ENCODE results near the gene SLC25A13. TPM values are rescaled to one million over a fixed set of nuclear protein-coding genes. Genes with fewer than 3 reads are reported as not detected.

Gene SLC25A13
- total and polyA plus RNA-seq, 2 of the 13 experiments (the other 11 are each of a cell fraction or from before 2014, with no cell fraction given) = 36.2 to 84.9 TPM

GRCh38 chr7:96321031-96321657, 754 bp downstream of the SLC25A13 start (continued):
- no peak; the same call in 1 of the 2 replicates for TF ChIP-seq BRD4 (CRISPR knock-in tag; IDR thresholded peaks at IDR 0.05)
- TF ChIP-seq PAWR (CRISPR knock-in tag; IDR thresholded peaks at IDR 0.05; ENCODE audit: borderline replicate concordance) = no peak
- TF ChIP-seq HOXD1 (CRISPR knock-in tag; IDR thresholded peaks at IDR 0.05) = no peak; the same call in 1 of the 2 replicates
- TF ChIP-seq MTERF4 (CRISPR knock-in tag; IDR thresholded peaks at IDR 0.05) = no peak; the same call in 1 of the 2 replicates
- no peak; the same call in 1 of the 2 replicates for TF ChIP-seq ZNF354B (CRISPR knock-in tag; IDR thresholded peaks at IDR 0.05)
- TF ChIP-seq MED1 (CRISPR knock-in tag; IDR thresholded peaks at IDR 0.05) = peak; percentile 79
- TF ChIP-seq CSRNP2 (CRISPR knock-in tag; conservative IDR thresholded peaks at IDR 0.05; ENCODE audit: low read depth) = no peak
- 0 out of 2 replicates have a peak, but pooled peaks have one; percentile 7 for TF ChIP-seq NFKBIZ (CRISPR knock-in tag; IDR thresholded peaks at IDR 0.05)
- TF ChIP-seq KMT2A (CRISPR knock-in tag; IDR thresholded peaks at IDR 0.05) = no peak; the same call in 1 of the 2 replicates
- TF ChIP-seq CERS6 (CRISPR knock-in tag; IDR thresholded peaks at IDR 0.05) = no peak; the same call in 1 of the 2 replicates
- no peak for TF ChIP-seq ZFYVE20 (CRISPR knock-in tag; IDR thresholded peaks at IDR 0.05; ENCODE audit: borderline replicate concordance, low read depth)
- TF ChIP-seq SATB2 (CRISPR knock-in tag; IDR thresholded peaks at IDR 0.05) = no peak
- TF ChIP-seq SALL2 (CRISPR knock-in tag; IDR thresholded peaks at IDR 0.05) = no peak; the same call in 1 of the 2 replicates
- no peak for TF ChIP-seq KDM4B (CRISPR knock-in tag; IDR thresholded peaks at IDR 0.05)
- peak; percentile 62; the same call in 1 of the 2 replicates for TF ChIP-seq ZBTB25 (CRISPR knock-in tag; IDR thresholded peaks at IDR 0.05)
- TF ChIP-seq RAD21 (CRISPR knock-in tag; IDR thresholded peaks at IDR 0.05) = no peak
- TF ChIP-seq HOXA3 (CRISPR knock-in tag; IDR thresholded peaks at IDR 0.05) = no peak
- 0 out of 2 replicates have a peak, but pooled peaks have one; percentile 36 for TF ChIP-seq ZNF850 (CRISPR knock-in tag; conservative IDR thresholded peaks at IDR 0.05)
- TF ChIP-seq KDM1A (CRISPR knock-in tag; IDR thresholded peaks at IDR 0.05) = no peak
- no peak for TF ChIP-seq AFF4 (CRISPR knock-in tag; IDR thresholded peaks at IDR 0.05)
- TF ChIP-seq ZFP1 (CRISPR knock-in tag; IDR thresholded peaks at IDR 0.05) = no peak
- TF ChIP-seq ZNF101 (CRISPR knock-in tag; IDR thresholded peaks at IDR 0.05; ENCODE audit: borderline replicate concordance, low read depth) = no peak
- 0 out of 2 replicates have a peak, but pooled peaks have one; percentile 14 for TF ChIP-seq ZNF878 (CRISPR knock-in tag; IDR thresholded peaks at IDR 0.05)
